ENCODE data around the gene MAIP1. TPM values are rescaled to one million over a fixed set of nuclear protein-coding genes. Genes with fewer than 3 reads are reported as not detected.

Gene MAIP1
- total RNA-seq, 4 donors from 2014 or later = 17.2 to 23.2 (median 21.0) TPM

- TF ChIP-seq CTCF (IDR thresholded peaks at IDR 0.05; ENCODE audit: low read depth) = no peak
Observed at GRCh38 chr2:199916980-199917379, 38.4 kb upstream of the MAIP1 start.

- no peak for TF ChIP-seq CTCF (IDR thresholded peaks at IDR 0.05; ENCODE audit: low read depth)
Observed at GRCh38 chr2:199922856-199923255, 32.5 kb upstream of the MAIP1 start.

DNA sequence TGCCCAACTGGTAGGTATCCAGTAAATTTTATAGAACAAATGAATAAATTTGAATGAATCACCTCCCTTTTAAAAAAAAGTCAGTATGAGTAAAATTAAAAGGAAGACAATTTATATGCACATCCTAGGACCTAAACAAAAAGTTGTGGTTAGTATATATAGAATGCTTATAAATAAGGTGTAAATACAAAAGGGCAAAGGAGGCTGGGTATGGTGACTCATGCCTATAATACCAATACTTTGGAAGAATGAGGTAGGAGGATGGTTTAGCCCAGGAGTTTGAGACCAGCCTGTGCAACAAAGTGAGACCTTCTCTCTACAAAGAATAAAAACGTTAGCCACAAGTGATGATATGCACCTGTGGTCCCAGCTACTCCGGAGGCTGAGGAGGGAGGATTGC is 31.5 kb upstream of the MAIP1 start:
- no peak for TF ChIP-seq CTCF (IDR thresholded peaks at IDR 0.05; ENCODE audit: low read depth)

DNA sequence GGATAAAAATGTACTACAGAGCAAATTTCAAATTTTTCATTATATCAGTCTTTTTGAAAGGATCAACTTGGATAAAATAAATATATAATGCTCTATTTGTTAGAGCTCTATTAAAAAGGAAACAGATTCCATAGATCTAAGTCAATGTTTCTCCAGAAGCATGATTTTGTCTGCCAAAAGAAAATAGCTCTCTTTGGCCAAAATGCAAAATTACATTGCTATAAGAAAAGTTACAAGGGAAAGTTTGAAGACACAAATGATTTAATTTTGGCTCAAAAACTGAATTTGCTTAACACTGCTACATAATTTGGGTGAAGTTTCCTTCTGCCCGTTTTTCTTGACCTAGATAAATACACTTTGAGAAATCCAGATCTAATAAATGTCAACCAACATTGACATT is 28.6 kb upstream of the MAIP1 start:
- TF ChIP-seq CTCF (IDR thresholded peaks at IDR 0.05; ENCODE audit: low read depth) = no peak

DNA sequence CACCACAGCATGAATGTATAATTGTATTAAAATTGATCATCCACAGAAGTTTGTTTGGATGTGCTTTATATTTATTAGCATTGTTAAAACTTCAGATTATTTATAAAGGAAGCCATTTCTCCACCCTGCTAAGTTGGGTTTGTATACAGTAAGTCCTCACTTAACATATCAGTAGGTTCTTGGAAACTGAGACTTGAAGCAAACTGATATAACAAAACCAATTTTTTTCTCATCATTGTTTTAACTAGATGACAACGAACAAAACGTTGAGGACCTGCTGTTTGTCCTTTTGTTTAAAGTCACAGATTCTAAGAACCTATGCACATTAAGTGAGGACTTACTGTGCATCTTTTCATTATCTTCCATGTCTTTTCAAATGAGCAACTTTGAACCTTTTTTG is 27.2 kb upstream of the MAIP1 start:
- no peak for TF ChIP-seq CTCF (IDR thresholded peaks at IDR 0.05; ENCODE audit: low read depth)

- no peak for TF ChIP-seq CTCF (IDR thresholded peaks at IDR 0.05; ENCODE audit: low read depth)
Observed at GRCh38 chr2:199928626-199929025, 26.8 kb upstream of the MAIP1 start.

DNA sequence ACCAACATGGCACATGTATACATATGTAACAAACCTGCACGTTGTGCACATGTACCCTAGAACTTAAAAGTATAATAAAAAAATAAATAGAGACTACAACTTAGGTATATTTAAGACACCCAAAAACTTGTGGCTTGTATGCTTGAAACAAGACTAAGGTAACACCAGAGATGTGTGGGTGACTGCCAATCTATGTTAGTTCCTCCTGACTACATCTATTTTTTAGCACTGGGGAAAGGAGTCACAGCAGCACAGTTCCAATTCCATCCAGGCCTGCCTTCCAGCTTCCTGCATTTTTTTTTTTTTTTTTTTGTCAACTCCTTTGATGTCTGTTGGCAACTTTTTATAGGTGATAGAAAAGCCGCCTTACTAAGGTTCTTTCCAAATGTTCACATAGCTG is 26.1 kb upstream of the MAIP1 start:
- TF ChIP-seq CTCF (IDR thresholded peaks at IDR 0.05; ENCODE audit: low read depth) = no peak

All from subcutaneous adipose tissue (tissue), 4 donors.